KMS-11 (cell line): Measurements from ENCODE around the gene KRT35.

Experiments
- H2AFZ ChIP-seq: fragments of 200-600 bp; sonication (generic); 2 replicates; pipeline ENCODE4 v1.6.1; 2016; ENCODE audit warnings: antibody characterized with exemption, mixed run types, low read depth
- H3K27ac ChIP-seq: fragments of 200-600 bp; sonication (generic); 2 replicates; pipeline ENCODE4 v1.6.1; 2016; ENCODE audit warnings: mild to moderate bottlenecking, mixed run types
- H3K27me3 ChIP-seq: fragments of 200-600 bp; sonication (generic); 2 replicates; pipeline ENCODE4 v1.6.1; 2017; ENCODE audit warnings: mild to moderate bottlenecking, low read depth, mixed run types, moderate library complexity; ENCODE audit not compliant: insufficient read depth
- H3K36me3 ChIP-seq: fragments of 200-600 bp; sonication (generic); 2 replicates; pipeline ENCODE4 v1.6.1; 2017; ENCODE audit warnings: mild to moderate bottlenecking, mixed run types; ENCODE audit not compliant: insufficient read depth
- H3K4me1 ChIP-seq: fragments of 200-600 bp; sonication (generic); 2 replicates; pipeline ENCODE4 v1.6.1; 2016; ENCODE audit warnings: mild to moderate bottlenecking, low read depth, mixed run types; ENCODE audit not compliant: poor library complexity, severe bottlenecking
- H3K4me2 ChIP-seq: fragments of 200-600 bp; sonication (generic); 2 replicates; pipeline ENCODE4 v1.7.0; 2016; ENCODE audit warnings: mild to moderate bottlenecking, mixed run types
- H3K4me3 ChIP-seq: fragments of 200-600 bp; sonication (generic); IDR thresholded peaks from 2 replicates; pipeline ENCODE4 v1.6.1; 2017; ENCODE audit warnings: low read depth, low read length, mixed read lengths; ENCODE audit not compliant: insufficient read depth
- H3K79me2 ChIP-seq: fragments of 200-600 bp; sonication (generic); 2 replicates; pipeline ENCODE4 v1.6.1; 2016; ENCODE audit warnings: low read depth, mixed run types; ENCODE audit not compliant: insufficient read depth
- H3K9ac ChIP-seq: fragments of 200-600 bp; sonication (generic); 2 replicates; pipeline ENCODE4 v1.6.1; 2016; ENCODE audit warnings: mild to moderate bottlenecking, mixed run types
- H4K20me1 ChIP-seq: fragments of 200-600 bp; sonication (generic); 2 replicates; pipeline ENCODE4 v1.6.1; 2016; ENCODE audit warnings: mild to moderate bottlenecking, mixed run types; ENCODE audit not compliant: insufficient read depth
- CTCF ChIP-seq: fragments of 200-600 bp; sonication (generic); conservative IDR thresholded peaks from 2 replicates; pipeline ENCODE4 v1.6.1; 2017; ENCODE audit warnings: low read depth, mild to moderate bottlenecking, antibody characterized with exemption, low read length, moderate library complexity, mixed read lengths

The KRT35 gene

GRCh38 chr17:41481036-41481435 is at the start of gene KRT35:
KRT35 (minus strand) TSS chr17:41481151; CDS start chr17:41481097, 54 bp downstream.
- H3K27me3 ChIP-seq: no peaks in the 10 kb centered on the region
- no peak for TF ChIP-seq CTCF
- no peak within 1 kb of the TSS for H3K27ac ChIP-seq
- no peak within 1 kb of the TSS for H3K4me2 ChIP-seq
- H3K79me2 ChIP-seq: no peaks in the 10 kb centered on the region
- no peaks in the 10 kb centered on the region for H3K4me1 ChIP-seq
- no peak within 1 kb of the TSS for H2AFZ ChIP-seq
- no peak within 1 kb of the TSS for H3K4me3 ChIP-seq
- no peaks in the 10 kb centered on the region for H3K36me3 ChIP-seq
- H3K9ac ChIP-seq: no peak within 1 kb of the TSS
- no peaks in the 10 kb centered on the region for H4K20me1 ChIP-seq

GRCh38 chr17:41530062-41531048 is 49.4 kb upstream of the KRT35 start:
- no peak for TF ChIP-seq CTCF
- Histone ChIP-seq H3K27ac (no peak overlapping the region), H3K79me2 (no peaks in the 10 kb centered on the region), H3K4me3 (no peak overlapping the region), H3K27me3 (peaks cover 23% of the 10 kb centered on the region), H3K36me3 (no peaks in the 10 kb centered on the region), H3K4me2 (no peak overlapping the region), H3K9ac (no peak overlapping the region), H3K4me1 (no peaks in the 10 kb centered on the region), H2AFZ (no peak overlapping the region), H4K20me1 (no peaks in the 10 kb centered on the region)

- no peak overlapping the region for H3K4me2 ChIP-seq
- no peak overlapping the region for H3K4me3 ChIP-seq
- H2AFZ ChIP-seq: no peak overlapping the region
- H4K20me1 ChIP-seq: no peaks in the 10 kb centered on the region
- TF ChIP-seq CTCF: no peak
- no peaks in the 10 kb centered on the region for H3K4me1 ChIP-seq
- no peak overlapping the region for H3K9ac ChIP-seq
- no peaks in the 10 kb centered on the region for H3K36me3 ChIP-seq
- H3K27ac ChIP-seq: no peak overlapping the region
- no peaks in the 10 kb centered on the region for H3K79me2 ChIP-seq
- H3K27me3 ChIP-seq: peaks cover 23% of the 10 kb centered on the region
Observed at GRCh38 chr17:41529491-41529915, 48.6 kb upstream of the KRT35 start.

- H3K27ac ChIP-seq: no peak overlapping the region
- H3K9ac ChIP-seq: no peak overlapping the region
- peaks cover 23% of the 10 kb centered on the region for H3K27me3 ChIP-seq
- H2AFZ ChIP-seq: no peak overlapping the region
- H3K4me2 ChIP-seq: no peak overlapping the region
- H3K79me2 ChIP-seq: no peaks in the 10 kb centered on the region
- no peak for TF ChIP-seq CTCF
- no peaks in the 10 kb centered on the region for H3K36me3 ChIP-seq
- H4K20me1 ChIP-seq: no peaks in the 10 kb centered on the region
- H3K4me1 ChIP-seq: no peaks in the 10 kb centered on the region
- H3K4me3 ChIP-seq: no peak overlapping the region
Observed at GRCh38 chr17:41528959-41529353, 48.0 kb upstream of the KRT35 start.
